ENCODE data around the gene R3HDML. TPM values are rescaled to one million over a fixed set of nuclear protein-coding genes. Genes with fewer than 3 reads are reported as not detected.

R3HDML gene
- total and polyA plus RNA-seq, 2 of the 13 experiments (the other 11 are each of a cell fraction or from before 2014, with no cell fraction given): not detected

- TF ChIP-seq NR2F1 (CRISPR knock-in tag; IDR thresholded peaks at IDR 0.05) (no peak), ATF6 (CRISPR knock-in tag; conservative IDR thresholded peaks at IDR 0.05) (no peak), SKI (IDR thresholded peaks at IDR 0.05; ENCODE audit: partially characterized antibody) (no peak), ZNF383 (CRISPR knock-in tag; IDR thresholded peaks at IDR 0.05; ENCODE audit: borderline replicate concordance) (no peak), KDM4B (CRISPR knock-in tag; IDR thresholded peaks at IDR 0.05) (peak; percentile 46; the same call in 1 of the 2 replicates), TBX3 (IDR thresholded peaks at IDR 0.05; ENCODE audit: borderline replicate concordance) (no peak), HNRNPLL (IDR thresholded peaks at IDR 0.05; ENCODE audit: low read depth, low read length, poor library complexity, severe bottlenecking) (no peak), FOXP1 (IDR thresholded peaks at IDR 0.05) (no peak), FOXP1 (CRISPR knock-in tag; IDR thresholded peaks at IDR 0.05) (no peak), HMG20A (CRISPR knock-in tag; IDR thresholded peaks at IDR 0.05; ENCODE audit: borderline replicate concordance) (no peak), CERS6 (CRISPR knock-in tag; IDR thresholded peaks at IDR 0.05) (no peak), FOXK2 (IDR thresholded peaks at IDR 0.05) (no peak), ZNF678 (CRISPR knock-in tag; IDR thresholded peaks at IDR 0.05) (peak; percentile 71; the same call in 1 of the 2 replicates), HNF4A (CRISPR knock-in tag; IDR thresholded peaks at IDR 0.05) (no peak), RBAK (CRISPR knock-in tag; IDR thresholded peaks at IDR 0.05) (no peak), ZKSCAN5 (CRISPR knock-in tag; IDR thresholded peaks at IDR 0.05) (no peak), STAG1 (CRISPR knock-in tag; IDR thresholded peaks at IDR 0.05) (no peak), ZNF17 (CRISPR knock-in tag; IDR thresholded peaks at IDR 0.05) (no peak), ZNF432 (CRISPR knock-in tag; IDR thresholded peaks at IDR 0.05; ENCODE audit: borderline replicate concordance) (no peak), POGZ (CRISPR knock-in tag; IDR thresholded peaks at IDR 0.05) (no peak; the same call in 1 of the 2 replicates), PLSCR1 (CRISPR knock-in tag; IDR thresholded peaks at IDR 0.05; ENCODE audit: borderline replicate concordance) (no peak), ZSCAN20 (CRISPR knock-in tag; IDR thresholded peaks at IDR 0.05; ENCODE audit: borderline replicate concordance) (no peak), HOXA7 (CRISPR knock-in tag; IDR thresholded peaks at IDR 0.05) (no peak), ZNF605 (CRISPR knock-in tag; IDR thresholded peaks at IDR 0.05) (no peak), ZNF780A (CRISPR knock-in tag; IDR thresholded peaks at IDR 0.05) (no peak; the same call in 1 of the 2 replicates), CBX1 (IDR thresholded peaks at IDR 0.05; ENCODE audit: low read depth) (no peak), ZNF34 (CRISPR knock-in tag; IDR thresholded peaks at IDR 0.05; ENCODE audit: borderline replicate concordance) (peak; percentile 72), NFKB2 (CRISPR knock-in tag; IDR thresholded peaks at IDR 0.05; ENCODE audit: borderline replicate concordance) (no peak; the same call in 1 of the 2 replicates)
Measured at GRCh38 chr20:44393608-44394451, 57.0 kb downstream of the R3HDML start (continued).

Measured in HepG2 (cell line).